Activated T-cell treated with anti-CD3 and anti-CD28 coated beads, Interleukin-2, amount 50 U/mL, for 72 hours (primary cell): ENCODE data around the gene TSHZ2. TPM values are rescaled to one million over a fixed set of nuclear protein-coding genes. Genes with fewer than 3 reads are reported as not detected.

Experiments
- ATAC-seq, 2 donors: fragments of 150-1000 bp; cut with Tn5 transposase; replicated peaks in 1 of 2; 2 replicates each; pipeline ENCODE4 v1.10.0; 2021; ENCODE audit warnings: moderate library complexity in 2 of 2, mild to moderate bottlenecking in 1 of 2
- DNase-seq, 2 donors: peaks; one replicate each; pipeline ENCODE4 v3.0.0; 2021 to 2022; ENCODE audit warnings: mixed read lengths in 1 of 2
- H3K27ac Mint-ChIP-seq: one replicate; pipeline ENCODE4 v1.8.0; 2022; ENCODE audit warnings: mild to moderate bottlenecking, moderate library complexity, mixed read lengths
- H3K27me3 Mint-ChIP-seq: one replicate; pipeline ENCODE4 v1.8.0; 2022; ENCODE audit warnings: low read depth, mixed read lengths
- H3K36me3 Mint-ChIP-seq, 2 donors: one replicate each; pipeline ENCODE4 v1.8.0; 2022; ENCODE audit warnings: mixed read lengths in 2 of 2, mild to moderate bottlenecking in 1 of 2; ENCODE audit not compliant: insufficient read depth in 2 of 2
- H3K4me1 Mint-ChIP-seq: one replicate; pipeline ENCODE4 v1.8.0; 2022; ENCODE audit warnings: low read depth, mixed read lengths
- H3K4me3 Mint-ChIP-seq, 2 donors: one replicate each; pipeline ENCODE4 v1.8.0; 2022; ENCODE audit warnings: mild to moderate bottlenecking in 2 of 2, mixed read lengths in 2 of 2, moderate library complexity in 2 of 2
- H3K9me3 Mint-ChIP-seq, 2 donors: one replicate each; pipeline ENCODE4 v1.8.0; 2022; ENCODE audit warnings: mixed read lengths in 2 of 2
- total RNA-seq, 2 donors: library from RNA; stranded (reverse); gene quantifications; one replicate each; pipeline ENCODE4 v1.2.3, GENCODE V29; 2022

TSHZ2 gene
- total RNA-seq, 2 donors from 2014 or later, result 29.3 to 56.7 TPM

DNA sequence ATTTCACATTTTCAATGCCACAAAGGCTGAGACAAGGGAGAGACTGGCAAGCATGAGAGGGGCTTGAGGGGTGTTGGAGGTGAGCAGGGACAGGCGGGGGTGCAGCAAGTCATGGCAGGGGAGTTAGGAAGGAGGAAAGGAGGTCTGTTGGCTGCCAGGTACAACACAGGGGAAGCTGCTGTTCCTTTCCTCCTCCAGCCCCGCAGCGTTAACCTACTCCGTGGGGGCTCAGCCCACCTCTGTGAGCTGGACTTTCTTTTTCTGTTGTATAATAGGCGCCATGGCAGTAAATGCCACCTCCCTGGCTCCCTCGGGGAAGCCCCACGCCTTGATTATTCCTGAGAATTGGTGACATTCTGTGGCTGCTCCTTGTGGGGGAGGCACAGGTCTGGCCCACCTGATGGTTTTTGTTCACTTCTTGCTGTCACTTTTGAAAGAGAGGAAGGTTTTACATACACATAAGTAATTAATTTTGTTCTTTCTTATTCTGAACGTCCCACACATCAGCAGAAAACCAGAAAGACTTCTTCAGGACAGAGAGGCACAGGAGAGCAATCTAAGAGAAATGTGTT is 293.2 kb downstream of the TSHZ2 start:
- Mint-ChIP-seq H3K27ac (no peak overlapping the region), H3K27me3 (no peaks in the 10 kb centered on the region), H3K4me3 (no peak overlapping the region), H3K9me3 (no peaks in the 10 kb centered on the region), H3K4me1 (no peaks in the 10 kb centered on the region), H3K36me3 (no peaks in the 10 kb centered on the region)
- no peak for ATAC-seq
- no peak for DNase-seq

GRCh38 chr20:53269380-53269779 is 297.2 kb downstream of the TSHZ2 start:
- Mint-ChIP-seq H3K4me1 (no peaks in the 10 kb centered on the region), H3K9me3 (no peaks in the 10 kb centered on the region), H3K27ac (no peak overlapping the region), H3K4me3 (no peak overlapping the region), H3K27me3 (no peaks in the 10 kb centered on the region), H3K36me3 (no peaks in the 10 kb centered on the region)
- DNase-seq, result no peak
- ATAC-seq, result no peak

DNA sequence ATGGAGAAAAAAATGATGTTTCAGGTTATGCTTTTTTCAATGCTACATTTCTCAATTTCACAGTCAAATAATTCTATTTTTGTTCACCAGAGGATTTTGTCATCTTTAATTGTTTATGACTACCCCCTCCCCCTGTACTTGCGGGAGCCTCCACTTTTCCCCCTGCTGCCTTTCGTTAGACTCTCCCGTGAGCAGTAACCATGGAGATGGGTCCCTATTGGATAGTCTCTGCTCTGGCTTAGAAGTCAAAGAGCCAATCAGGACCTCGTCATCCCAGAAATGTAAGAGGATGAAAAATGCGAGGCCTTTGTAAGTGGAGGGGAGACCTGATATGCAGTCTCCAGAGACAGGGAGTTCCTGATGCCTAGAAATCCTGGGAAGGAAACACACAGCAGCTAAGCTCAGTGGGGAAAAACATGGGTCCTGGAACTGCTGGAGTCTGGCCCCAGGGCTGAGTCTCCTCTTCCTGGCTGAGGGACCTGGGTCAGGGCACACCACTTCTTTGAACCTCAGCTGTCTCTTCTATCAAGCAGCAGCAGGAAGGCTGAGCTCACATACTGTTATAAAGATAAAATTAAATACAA is 298.7 kb downstream of the TSHZ2 start:
- no peak overlapping the region for H3K27ac Mint-ChIP-seq
- ATAC-seq, result no peak
- no peak for DNase-seq
- H3K4me1 Mint-ChIP-seq, result no peaks in the 10 kb centered on the region
- H3K9me3 Mint-ChIP-seq, result no peaks in the 10 kb centered on the region
- no peak overlapping the region for H3K4me3 Mint-ChIP-seq
- no peaks in the 10 kb centered on the region for H3K27me3 Mint-ChIP-seq
- no peaks in the 10 kb centered on the region for H3K36me3 Mint-ChIP-seq

DNA sequence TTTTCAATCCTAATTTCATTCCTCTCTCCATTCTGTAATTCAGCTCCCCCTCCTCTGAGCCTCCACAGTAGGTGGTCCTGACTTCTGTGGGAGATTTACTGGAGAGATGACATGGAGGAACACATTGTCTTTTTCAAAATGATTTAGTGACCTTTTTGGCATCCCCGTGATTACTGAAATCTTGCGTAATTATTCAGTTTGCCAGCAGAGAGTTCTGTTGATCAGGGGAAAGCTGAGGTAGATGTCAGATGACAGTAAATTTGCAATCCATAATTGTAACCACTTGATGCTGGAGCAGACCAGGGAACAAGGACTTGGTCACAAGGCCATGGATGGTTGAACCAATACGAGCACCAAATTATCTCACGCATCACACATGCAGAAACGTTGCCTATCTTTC is 302.2 kb downstream of the TSHZ2 start:
- Mint-ChIP-seq H3K9me3 (no peaks in the 10 kb centered on the region), H3K4me3 (no peak overlapping the region)

DNA sequence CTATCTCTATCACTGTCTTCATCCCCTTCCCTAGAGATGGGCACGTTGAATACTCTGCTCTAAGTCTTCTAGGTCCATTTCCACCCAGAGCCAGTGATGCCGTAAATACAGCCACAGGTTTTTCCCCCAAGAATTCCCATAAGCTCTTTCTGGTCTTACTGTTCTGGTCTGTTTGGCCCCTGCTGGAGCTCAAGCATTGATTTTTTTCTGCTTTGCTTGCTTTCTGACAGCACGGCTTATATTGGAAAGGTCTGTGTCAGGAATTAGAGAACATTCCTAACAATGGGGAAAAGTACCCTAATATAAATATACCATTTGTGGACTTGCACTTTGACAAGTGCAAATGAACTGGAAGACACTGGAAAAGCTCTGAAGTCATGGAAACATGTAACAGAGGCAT is 302.6 kb downstream of the TSHZ2 start:
- Mint-ChIP-seq H3K27me3 (no peaks in the 10 kb centered on the region), H3K4me3 (no peak overlapping the region), H3K27ac (no peak overlapping the region), H3K9me3 (no peaks in the 10 kb centered on the region), H3K4me1 (no peaks in the 10 kb centered on the region), H3K36me3 (peaks cover 2 to 3% of the 10 kb centered on the region in 2 donors)
- DNase-seq (no peak), ATAC-seq (no peak)

More for the DNA sequence above, 302.2 kb downstream of the TSHZ2 start:
- peaks cover 0 to 2% of the 10 kb centered on the region in 2 donors for H3K36me3 Mint-ChIP-seq
- ATAC-seq (no peak), DNase-seq (no peak)
- H3K4me1 Mint-ChIP-seq, result no peaks in the 10 kb centered on the region
- H3K27ac Mint-ChIP-seq, result no peak overlapping the region
- no peaks in the 10 kb centered on the region for H3K27me3 Mint-ChIP-seq

DNA sequence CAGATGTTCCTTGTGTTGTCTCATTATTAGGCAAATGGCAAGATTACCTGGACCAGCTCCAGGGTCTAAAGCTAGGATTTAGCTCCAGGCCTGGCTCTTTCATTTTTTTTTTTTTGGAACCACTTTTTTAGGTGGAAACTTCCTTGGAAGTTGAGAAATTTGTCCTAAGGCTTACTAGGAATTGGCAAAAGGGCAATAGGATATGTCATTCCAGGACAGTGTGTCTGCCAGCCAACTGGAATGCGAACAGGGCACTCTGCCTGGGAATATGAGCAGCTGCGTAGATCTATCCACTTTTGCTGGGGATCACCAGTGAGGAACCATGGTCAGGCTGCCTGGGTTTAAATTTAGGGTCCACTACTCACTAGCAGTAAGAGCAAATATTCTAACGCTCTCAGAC is 304.0 kb downstream of the TSHZ2 start:
- Mint-ChIP-seq H3K4me1 (no peaks in the 10 kb centered on the region), H3K36me3 (peaks cover 2 to 3% of the 10 kb centered on the region in 2 donors), H3K27me3 (no peaks in the 10 kb centered on the region), H3K4me3 (no peak overlapping the region), H3K27ac (no peak overlapping the region), H3K9me3 (no peaks in the 10 kb centered on the region)
- DNase-seq, result no peak
- no peak for ATAC-seq

DNA sequence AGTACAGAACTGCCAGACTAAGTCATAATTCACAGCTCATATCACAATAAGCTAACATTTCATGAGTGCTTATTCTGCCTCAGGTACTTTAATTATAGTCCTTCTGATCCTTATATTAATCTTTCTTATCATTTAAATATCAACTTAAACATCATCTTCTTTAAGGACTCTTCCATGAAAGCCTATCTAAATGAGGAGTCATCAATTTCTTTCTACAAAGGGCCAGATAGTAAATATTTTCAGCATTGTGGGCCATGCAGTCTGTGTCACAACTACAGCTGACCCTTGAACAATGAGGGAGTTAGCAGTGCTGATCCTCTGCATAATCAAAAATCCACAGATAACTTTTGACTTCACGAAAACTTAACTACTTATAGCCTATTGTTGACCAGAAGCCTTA is 306.4 kb downstream of the TSHZ2 start:
- no peak for ATAC-seq
- no peaks in the 10 kb centered on the region for H3K4me1 Mint-ChIP-seq

DNA sequence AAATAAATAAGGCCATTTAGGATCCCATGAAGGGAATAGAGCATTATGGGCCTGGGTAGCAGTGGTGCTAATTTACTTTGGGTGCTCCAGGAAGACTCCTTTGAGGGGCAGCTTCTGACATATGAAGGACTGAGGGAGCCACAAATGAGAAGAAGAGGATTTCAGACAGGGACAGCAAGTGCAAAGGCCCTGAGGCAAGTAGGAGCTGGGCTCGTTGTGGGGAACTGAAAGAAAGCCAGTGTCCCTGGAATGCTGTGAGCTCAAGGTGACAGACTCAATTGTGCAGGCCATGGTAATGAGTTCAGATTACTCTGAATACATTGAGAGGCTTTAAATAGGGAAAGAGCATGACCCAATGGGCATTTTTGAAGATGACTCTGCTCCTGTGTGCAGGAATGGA is 307.6 kb downstream of the TSHZ2 start:
- Mint-ChIP-seq H3K27ac (no peak overlapping the region), H3K27me3 (no peaks in the 10 kb centered on the region), H3K4me1 (no peaks in the 10 kb centered on the region), H3K36me3 (peaks cover 2 to 3% of the 10 kb centered on the region in 2 donors), H3K4me3 (no peak overlapping the region), H3K9me3 (no peaks in the 10 kb centered on the region)
- DNase-seq (no peak), ATAC-seq (no peak)

More for the DNA sequence above, 306.4 kb downstream of the TSHZ2 start:
- H3K4me3 Mint-ChIP-seq, result no peak overlapping the region
- no peaks in the 10 kb centered on the region for H3K9me3 Mint-ChIP-seq
- peaks cover 2 to 3% of the 10 kb centered on the region in 2 donors for H3K36me3 Mint-ChIP-seq
- no peak for DNase-seq
- H3K27me3 Mint-ChIP-seq, result no peaks in the 10 kb centered on the region
- no peak overlapping the region for H3K27ac Mint-ChIP-seq

DNA sequence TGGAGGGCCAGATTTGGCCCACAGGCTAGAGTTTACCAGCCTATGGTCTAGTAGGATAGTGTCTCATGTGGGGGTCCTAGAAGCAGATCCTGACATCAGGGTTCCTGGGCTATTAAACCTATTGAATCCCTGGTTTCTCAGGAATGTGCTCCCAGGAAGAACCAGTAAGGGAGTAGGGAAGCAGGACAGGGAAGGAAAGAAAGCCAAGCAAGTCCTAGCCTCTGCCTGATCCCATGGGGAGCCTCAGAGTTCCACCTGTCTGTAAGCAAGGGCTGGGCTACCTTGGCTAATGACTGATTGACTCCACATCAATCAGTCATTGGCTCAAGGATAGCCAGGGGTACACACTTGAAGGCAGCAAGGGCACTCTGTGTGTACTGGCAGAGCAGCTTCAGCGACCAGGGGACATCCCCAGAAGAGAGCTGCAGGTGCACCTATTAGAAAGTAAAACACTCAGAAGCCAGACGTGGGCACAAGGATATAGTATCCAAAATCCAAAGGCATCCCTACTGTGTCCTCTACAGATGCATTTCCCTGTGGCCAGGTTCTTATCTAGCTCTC is 309.5 kb downstream of the TSHZ2 start:
- Mint-ChIP-seq H3K4me3 (no peak overlapping the region), H3K4me1 (no peaks in the 10 kb centered on the region), H3K27me3 (no peaks in the 10 kb centered on the region), H3K36me3 (peaks cover 2 to 3% of the 10 kb centered on the region in 2 donors), H3K9me3 (no peaks in the 10 kb centered on the region), H3K27ac (no peak overlapping the region)
- DNase-seq, result no peak
- ATAC-seq, result no peak

GRCh38 chr20:53282217-53282955 is 310.2 kb downstream of the TSHZ2 start:
- H3K4me1 Mint-ChIP-seq, result no peaks in the 10 kb centered on the region
- no peak for DNase-seq
- peaks cover 2 to 3% of the 10 kb centered on the region in 2 donors for H3K36me3 Mint-ChIP-seq
- no peak overlapping the region for H3K4me3 Mint-ChIP-seq
- no peaks in the 10 kb centered on the region for H3K9me3 Mint-ChIP-seq
- H3K27me3 Mint-ChIP-seq, result no peaks in the 10 kb centered on the region
- no peak for ATAC-seq
- no peak overlapping the region for H3K27ac Mint-ChIP-seq

DNA sequence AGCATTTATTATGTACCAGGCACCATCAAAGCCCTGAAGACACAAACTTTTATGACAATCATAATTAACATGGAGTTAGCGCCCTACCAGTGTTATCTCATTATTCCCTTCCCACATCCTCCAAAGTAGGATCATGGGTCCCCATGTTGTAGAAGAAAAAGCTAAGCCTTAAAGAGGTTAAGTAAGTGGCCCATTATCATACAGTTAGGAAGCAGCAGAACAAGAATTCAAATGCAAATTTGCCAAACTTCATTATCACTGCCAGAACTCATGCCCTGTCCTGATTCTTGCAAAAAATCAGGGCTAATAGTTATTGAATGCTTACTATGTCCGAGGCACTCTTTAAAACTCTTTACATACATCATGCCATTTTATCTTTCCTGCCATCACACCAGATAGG is 310.9 kb downstream of the TSHZ2 start:
- H3K36me3 Mint-ChIP-seq, result peaks cover 2 to 3% of the 10 kb centered on the region in 2 donors
- no peak for ATAC-seq
- H3K9me3 Mint-ChIP-seq, result no peaks in the 10 kb centered on the region
- peak overlapping the region; percentile 31 for H3K27ac Mint-ChIP-seq
- H3K4me1 Mint-ChIP-seq, result no peaks in the 10 kb centered on the region
- H3K27me3 Mint-ChIP-seq, result no peaks in the 10 kb centered on the region
- DNase-seq, result no peak
- no peak overlapping the region for H3K4me3 Mint-ChIP-seq

DNA sequence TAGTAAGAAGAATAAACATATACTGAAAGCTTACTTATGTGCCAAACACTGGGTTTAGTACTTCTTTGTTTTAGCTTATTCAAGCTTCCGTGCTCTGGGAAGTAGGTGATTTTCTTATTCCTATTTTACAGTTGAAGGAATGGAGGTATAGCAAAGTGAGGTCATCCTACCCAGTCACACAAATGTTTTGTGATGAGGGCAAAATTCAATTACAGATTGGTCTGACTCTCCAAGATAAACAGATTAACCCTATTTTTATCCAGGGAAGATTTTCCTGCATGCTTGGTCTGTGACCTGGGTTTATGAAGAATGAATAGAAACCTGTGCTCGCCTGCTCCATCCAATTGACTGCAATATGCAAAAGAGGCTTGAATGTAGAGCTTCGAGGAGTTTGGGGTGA is 311.4 kb downstream of the TSHZ2 start:
- DNase-seq, result no peak
- ATAC-seq, result no peak
- no peaks in the 10 kb centered on the region for H3K4me1 Mint-ChIP-seq
- no peak overlapping the region for H3K27ac Mint-ChIP-seq
- H3K9me3 Mint-ChIP-seq, result no peaks in the 10 kb centered on the region
- H3K4me3 Mint-ChIP-seq, result no peak overlapping the region
- peaks cover 0 to 3% of the 10 kb centered on the region in 2 donors for H3K36me3 Mint-ChIP-seq
- H3K27me3 Mint-ChIP-seq, result no peaks in the 10 kb centered on the region

GRCh38 chr20:53284256-53284655 is 312.1 kb downstream of the TSHZ2 start:
- Mint-ChIP-seq H3K4me1 (no peaks in the 10 kb centered on the region), H3K4me3 (no peak overlapping the region), H3K27me3 (no peaks in the 10 kb centered on the region), H3K9me3 (no peaks in the 10 kb centered on the region), H3K36me3 (peaks cover 0 to 3% of the 10 kb centered on the region in 2 donors), H3K27ac (no peak overlapping the region)
- ATAC-seq, result no peak
- DNase-seq, result no peak
